ENCODE data around the gene MAP3K4. TPM values are rescaled to one million over a fixed set of nuclear protein-coding genes. Genes with fewer than 3 reads are reported as not detected.

The MAP3K4 gene
- polyA plus RNA-seq, 4 donors: 26.7 to 44.5 (median 37.4) TPM

DNA sequence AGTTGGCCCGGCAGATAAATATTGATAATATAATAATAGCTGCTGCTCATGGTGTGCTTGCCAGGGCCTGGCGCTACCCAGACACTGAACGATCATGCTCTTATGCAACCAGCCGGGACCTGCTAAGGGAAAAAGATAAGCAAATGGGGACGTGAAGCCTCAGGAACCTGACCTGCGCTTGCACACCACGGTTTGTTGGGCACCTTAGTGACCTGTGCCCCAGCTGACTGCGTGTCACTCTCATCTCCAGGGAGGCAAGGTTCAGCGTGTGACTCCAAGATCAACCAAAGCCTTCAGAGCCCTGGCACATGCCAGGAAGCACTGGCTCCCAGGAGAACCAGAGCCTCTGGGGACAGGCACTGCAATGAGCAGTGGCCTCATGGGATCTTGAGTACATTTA is 171.2 kb downstream of the MAP3K4 start:
- no peak for DNase-seq (ENCODE audit: low read depth in 4 of 4, low spot score in 3 of 4)

DNA sequence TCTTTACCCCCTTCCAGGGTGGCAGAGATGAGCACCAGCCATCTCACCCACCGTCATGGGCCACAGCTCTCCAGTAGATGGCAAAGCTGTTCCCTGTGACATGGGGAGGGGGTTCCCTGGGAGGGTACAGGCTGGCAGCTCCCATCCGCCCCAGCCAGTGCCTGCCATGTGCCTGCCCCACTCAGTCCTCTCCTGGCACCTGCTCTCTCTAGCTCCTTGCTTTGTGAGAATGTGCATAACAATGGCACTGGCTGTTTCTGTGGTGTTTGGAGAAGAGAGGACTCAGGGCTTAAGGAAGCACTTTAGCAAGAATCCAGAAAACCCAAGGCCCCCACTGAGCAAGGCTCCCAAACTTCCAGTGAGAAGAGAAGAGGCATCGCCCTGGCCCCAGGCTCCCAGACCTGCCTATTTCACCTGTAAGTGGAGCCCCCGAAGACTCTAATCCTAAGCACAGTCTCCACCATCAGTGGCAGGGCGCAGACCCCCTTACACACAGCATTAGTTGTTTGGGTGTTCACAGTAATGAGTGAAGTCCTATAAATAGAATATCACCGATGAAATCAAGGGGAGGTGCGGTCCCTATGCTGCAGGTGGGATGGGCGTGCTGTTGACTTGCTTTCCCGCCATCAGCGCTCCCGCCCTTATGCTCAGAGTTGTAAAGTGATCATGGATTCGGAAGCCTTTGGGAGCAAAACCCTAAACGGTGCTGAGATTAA is 172.1 kb downstream of the MAP3K4 start:
- no peak for DNase-seq (ENCODE audit: low read depth in 4 of 4, low spot score in 3 of 4)

DNA sequence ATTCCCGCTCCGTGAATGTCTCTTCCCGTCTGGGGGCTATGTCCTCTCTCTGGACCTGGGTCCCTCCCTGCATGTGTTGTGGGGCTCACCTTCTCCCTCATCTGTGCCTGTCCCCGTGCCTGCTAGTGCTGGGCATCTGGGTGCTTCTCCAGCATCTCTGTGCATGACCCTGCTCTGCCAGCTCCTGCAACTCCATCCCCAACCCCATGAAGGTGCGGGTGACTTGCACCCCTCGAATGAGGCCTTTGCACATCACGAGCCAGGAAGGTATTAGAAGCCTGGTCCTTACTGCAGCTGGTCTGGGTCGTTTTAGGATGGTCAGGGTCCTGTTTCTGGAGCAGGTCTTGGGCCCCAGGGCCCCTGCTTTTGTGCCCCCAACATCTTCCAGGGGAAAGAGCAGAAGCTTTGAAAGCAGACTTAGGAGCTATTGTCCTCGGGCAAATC is 172.6 kb downstream of the MAP3K4 start:
- DNase-seq (ENCODE audit: low read depth in 4 of 4, low spot score in 3 of 4): no peak

DNA sequence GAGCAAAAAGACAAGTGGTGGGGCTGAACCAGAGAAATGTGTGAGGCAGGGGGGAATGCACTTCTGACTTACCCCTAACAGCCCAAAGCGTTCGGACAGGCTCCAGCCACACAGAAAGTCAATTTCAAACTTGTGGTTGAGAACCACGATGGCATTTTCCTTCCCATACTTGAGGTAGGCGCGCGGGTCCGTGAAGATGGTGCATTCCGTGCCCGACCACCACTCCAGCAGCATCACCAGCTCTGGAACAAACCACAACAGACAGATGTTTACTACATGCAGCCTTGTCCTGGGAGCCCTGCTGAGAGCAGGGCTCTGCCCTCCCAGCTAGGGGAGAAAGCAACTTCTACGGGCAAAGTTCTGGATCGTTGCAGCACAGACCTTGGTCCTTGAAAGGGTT is 174.6 kb downstream of the MAP3K4 start:
- no peak for DNase-seq (ENCODE audit: low read depth in 4 of 4, low spot score in 3 of 4)

DNA sequence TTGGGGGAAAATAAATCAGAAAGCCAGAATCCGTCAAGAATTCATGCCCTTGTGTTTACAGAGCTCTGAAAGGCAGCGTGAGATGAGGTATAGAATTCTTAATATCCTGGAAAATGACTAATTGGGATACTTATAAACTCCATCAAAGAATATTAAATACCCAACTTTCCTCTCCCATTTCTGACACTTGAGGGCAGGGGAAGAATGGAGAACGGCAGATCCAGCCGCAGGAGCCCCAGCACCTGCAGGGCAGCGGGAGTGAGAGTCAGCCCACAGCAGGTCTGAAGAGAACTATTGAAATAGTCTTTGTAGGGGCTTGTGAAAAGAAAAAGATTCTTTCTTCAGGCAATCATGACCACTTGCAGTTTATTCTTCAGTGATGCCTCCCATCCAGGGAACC is 175.1 kb downstream of the MAP3K4 start:
- no peak for DNase-seq (ENCODE audit: low read depth in 4 of 4, low spot score in 3 of 4)
